Renal cortex interstitium (tissue), 11 donors: ENCODE results near the gene RERG. TPM values are rescaled to one million over a fixed set of nuclear protein-coding genes. Genes with fewer than 3 reads are reported as not detected.
A peak's percentile ranks its signal among the peaks of the same experiment; 100 is the strongest.
"Not testable (repeated sequence)": the region's sequence is repeated elsewhere in the genome, so short reads cannot be mapped to it uniquely, and the experiment has no call there.

Experiments used
- DNase-seq, 11 donors: peaks; one replicate each; pipeline ENCODE4 v3.0.0-alpha.2; 2013; ENCODE audit warnings: low read depth in 9 of 11, low spot score in 4 of 11; ENCODE audit errors: extremely low read depth in 1 of 11
- polyA plus RNA-seq, 3 donors: library from polyadenylated mRNA; unstranded; fragments of 120-200 nt; gene quantifications; one replicate each; pipeline ENCODE4 v1.2.1, GENCODE V29; 2013; ENCODE audit not compliant: insufficient read length in 3 of 3

Gene RERG
- polyA plus RNA-seq, 3 donors = 31.8 to 44.5 (median 35.9) TPM

GRCh38 chr12:15230137-15230536, 8.9 kb upstream of the RERG start:
- no peak for DNase-seq

GRCh38 chr12:15227004-15227679, 5.9 kb upstream of the RERG start:
- no peak for DNase-seq

- not testable (repeated sequence) for DNase-seq
Measured at GRCh38 chr12:15225863-15226218, 4.6 kb upstream of the RERG start.

- DNase-seq = no peak
Measured at GRCh38 chr12:15225136-15225862, 4.1 kb upstream of the RERG start.

- no peak for DNase-seq
Measured at GRCh38 chr12:15222219-15222618, 1.0 kb upstream of the RERG start.

- DNase-seq = no peak
Measured at GRCh38 chr12:15220451-15220850, 766 bp downstream of the RERG start.

- DNase-seq = peak in 1 of 11 donors; percentile 33
Measured at GRCh38 chr12:15218794-15219193, 2.4 kb downstream of the RERG start.

GRCh38 chr12:15216036-15216889, 5.0 kb downstream of the RERG start:
- DNase-seq = no peak

GRCh38 chr12:15214851-15215601, 6.2 kb downstream of the RERG start:
- no peak for DNase-seq

- DNase-seq = no peak
Measured at GRCh38 chr12:15212930-15213329, 8.3 kb downstream of the RERG start.

- no peak for DNase-seq
Measured at GRCh38 chr12:15209782-15210181, 11.4 kb downstream of the RERG start.

GRCh38 chr12:15208871-15209656, 12.2 kb downstream of the RERG start:
- DNase-seq = no peak

GRCh38 chr12:15208140-15208539, 13.1 kb downstream of the RERG start:
- no peak for DNase-seq

- DNase-seq = no peak
Measured at GRCh38 chr12:15206831-15207389, 14.3 kb downstream of the RERG start.

- DNase-seq = no peak
Measured at GRCh38 chr12:15206338-15206737, 14.9 kb downstream of the RERG start.

GRCh38 chr12:15205341-15206010, 15.7 kb downstream of the RERG start:
- no peak for DNase-seq

- DNase-seq = no peak
Measured at GRCh38 chr12:15201456-15201855, 19.8 kb downstream of the RERG start.

- DNase-seq = no peak
Measured at GRCh38 chr12:15201056-15201455, 20.2 kb downstream of the RERG start.
